ENCODE data around the gene CCDC54. TPM values are rescaled to one million over a fixed set of nuclear protein-coding genes. Genes with fewer than 3 reads are reported as not detected.

CCDC54 gene
- total RNA-seq, 4 donors from 2014 or later: not detected

DNA sequence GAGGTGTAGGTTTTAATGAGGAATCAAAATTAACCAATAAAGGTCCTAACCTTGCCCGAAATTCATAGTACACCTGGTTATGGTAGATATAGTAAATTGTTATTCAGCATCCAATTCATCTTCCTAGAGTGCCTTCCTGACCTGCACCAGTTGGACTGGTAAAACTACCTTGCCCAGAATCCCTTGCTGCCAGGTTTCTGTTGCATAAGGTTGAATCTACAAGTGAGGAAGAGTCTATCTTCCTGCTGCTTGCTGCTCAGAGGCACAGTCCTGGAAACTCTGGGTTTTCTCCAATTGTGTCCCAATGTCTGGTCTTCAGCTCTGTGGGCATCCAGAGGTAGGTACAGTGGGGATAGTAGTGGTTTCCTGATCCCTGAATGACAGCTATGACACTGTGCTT lies 17.3 kb downstream of the CCDC54 start:
- no peaks in the 10 kb centered on the region for H3K4me1 ChIP-seq
- no peak overlapping the region for H3K4me3 ChIP-seq
- no peak overlapping the region for H3K27ac ChIP-seq
- DNase-seq: no peak
- H3K27me3 ChIP-seq: no peaks in the 10 kb centered on the region
- H3K9me3 ChIP-seq: no peaks in the 10 kb centered on the region
- TF ChIP-seq, protein P1, sequence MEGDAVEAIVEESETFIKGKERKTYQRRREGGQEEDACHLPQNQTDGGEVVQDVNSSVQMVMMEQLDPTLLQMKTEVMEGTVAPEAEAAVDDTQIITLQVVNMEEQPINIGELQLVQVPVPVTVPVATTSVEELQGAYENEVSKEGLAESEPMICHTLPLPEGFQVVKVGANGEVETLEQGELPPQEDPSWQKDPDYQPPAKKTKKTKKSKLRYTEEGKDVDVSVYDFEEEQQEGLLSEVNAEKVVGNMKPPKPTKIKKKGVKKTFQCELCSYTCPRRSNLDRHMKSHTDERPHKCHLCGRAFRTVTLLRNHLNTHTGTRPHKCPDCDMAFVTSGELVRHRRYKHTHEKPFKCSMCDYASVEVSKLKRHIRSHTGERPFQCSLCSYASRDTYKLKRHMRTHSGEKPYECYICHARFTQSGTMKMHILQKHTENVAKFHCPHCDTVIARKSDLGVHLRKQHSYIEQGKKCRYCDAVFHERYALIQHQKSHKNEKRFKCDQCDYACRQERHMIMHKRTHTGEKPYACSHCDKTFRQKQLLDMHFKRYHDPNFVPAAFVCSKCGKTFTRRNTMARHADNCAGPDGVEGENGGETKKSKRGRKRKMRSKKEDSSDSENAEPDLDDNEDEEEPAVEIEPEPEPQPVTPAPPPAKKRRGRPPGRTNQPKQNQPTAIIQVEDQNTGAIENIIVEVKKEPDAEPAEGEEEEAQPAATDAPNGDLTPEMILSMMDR (IDR thresholded peaks at IDR 0.05): no peak
- no peak for TF ChIP-seq POLR2A (IDR thresholded peaks at IDR 0.05)
- no peaks in the 10 kb centered on the region for H3K36me3 ChIP-seq

DNA sequence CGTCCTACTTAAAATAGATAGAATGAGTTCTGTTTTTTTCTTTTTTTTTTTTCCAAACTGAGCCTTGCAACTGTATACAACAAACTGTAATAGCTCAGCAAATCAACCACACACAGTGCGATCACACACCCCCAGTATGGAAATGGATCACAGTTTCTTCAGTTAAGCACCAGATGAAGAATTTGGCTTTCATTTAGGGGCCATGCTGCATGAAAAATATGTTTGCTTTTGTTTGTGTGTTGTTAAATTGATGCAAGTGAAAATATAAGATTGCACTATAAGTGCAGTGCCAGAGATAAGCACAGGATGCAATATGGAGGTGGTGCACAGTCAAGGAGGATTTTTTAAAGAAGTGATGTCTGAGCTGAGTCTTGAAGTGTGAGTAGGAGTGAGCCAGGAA lies 17.8 kb downstream of the CCDC54 start:
- H3K4me1 ChIP-seq: no peaks in the 10 kb centered on the region
- H3K27me3 ChIP-seq: no peaks in the 10 kb centered on the region
- H3K36me3 ChIP-seq: no peaks in the 10 kb centered on the region
- no peak overlapping the region for H3K4me3 ChIP-seq
- TF ChIP-seq POLR2A (IDR thresholded peaks at IDR 0.05): no peak
- TF ChIP-seq, protein P1 (IDR thresholded peaks at IDR 0.05): no peak
- no peaks in the 10 kb centered on the region for H3K9me3 ChIP-seq
- no peak for DNase-seq
- H3K27ac ChIP-seq: no peak overlapping the region

DNA sequence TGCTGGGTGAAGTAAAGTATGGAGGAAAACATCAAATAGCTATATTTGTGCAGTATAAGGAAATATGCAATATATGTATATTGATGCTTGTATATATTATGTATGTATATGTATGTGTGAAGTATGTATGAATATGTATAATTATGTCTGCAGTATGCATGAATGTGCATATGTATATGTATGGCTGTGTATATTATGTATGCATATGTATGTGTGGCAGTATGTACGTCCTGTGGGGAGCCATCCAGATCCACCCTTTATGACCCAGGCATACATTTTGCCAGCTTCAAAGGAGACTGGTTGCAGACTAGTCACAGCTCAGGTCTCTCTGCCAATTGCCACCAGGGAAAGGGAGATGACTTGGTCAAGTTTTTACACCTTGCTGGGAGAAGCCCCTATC lies 24.1 kb downstream of the CCDC54 start:
- no peaks in the 10 kb centered on the region for H3K27me3 ChIP-seq
- no peaks in the 10 kb centered on the region for H3K9me3 ChIP-seq
- no peak for TF ChIP-seq POLR2A (IDR thresholded peaks at IDR 0.05)
- TF ChIP-seq, protein P1 (IDR thresholded peaks at IDR 0.05): no peak

DNA sequence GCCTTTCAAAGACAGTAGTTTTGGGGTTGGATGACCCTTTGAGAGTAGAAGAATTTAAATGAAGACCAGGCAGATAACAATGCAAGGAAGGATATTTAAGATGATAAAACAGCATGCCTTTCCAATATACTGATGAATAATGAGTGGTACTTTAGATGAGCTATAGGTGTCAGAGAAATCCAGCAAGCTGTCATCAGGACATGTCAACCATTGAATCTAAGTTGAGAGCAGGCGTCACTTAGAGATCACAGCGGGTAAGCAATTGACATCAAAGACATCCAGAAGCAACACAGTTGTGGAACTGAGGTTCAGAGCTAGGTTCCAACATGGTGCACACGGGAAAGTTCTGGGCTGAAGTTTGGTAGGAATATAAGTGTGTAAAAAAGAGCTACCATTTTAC lies 25.0 kb downstream of the CCDC54 start:
- H3K9me3 ChIP-seq: no peaks in the 10 kb centered on the region
- TF ChIP-seq, protein P1 (IDR thresholded peaks at IDR 0.05): no peak
- TF ChIP-seq POLR2A (IDR thresholded peaks at IDR 0.05): no peak
- H3K27me3 ChIP-seq: no peaks in the 10 kb centered on the region
- no peak overlapping the region for H3K4me3 ChIP-seq
- H3K27ac ChIP-seq: no peak overlapping the region
- H3K4me1 ChIP-seq: peaks cover 0 to 2% (median 0%) of the 10 kb centered on the region in 4 donors
- no peak for DNase-seq
- H3K36me3 ChIP-seq: no peaks in the 10 kb centered on the region

More for the DNA sequence above, 24.1 kb downstream of the CCDC54 start:
- Histone ChIP-seq H3K27ac (no peak overlapping the region), H3K36me3 (no peaks in the 10 kb centered on the region), H3K4me1 (peaks cover 0 to 2% (median 0%) of the 10 kb centered on the region in 4 donors), H3K4me3 (no peak overlapping the region)
- no peak for DNase-seq

DNA sequence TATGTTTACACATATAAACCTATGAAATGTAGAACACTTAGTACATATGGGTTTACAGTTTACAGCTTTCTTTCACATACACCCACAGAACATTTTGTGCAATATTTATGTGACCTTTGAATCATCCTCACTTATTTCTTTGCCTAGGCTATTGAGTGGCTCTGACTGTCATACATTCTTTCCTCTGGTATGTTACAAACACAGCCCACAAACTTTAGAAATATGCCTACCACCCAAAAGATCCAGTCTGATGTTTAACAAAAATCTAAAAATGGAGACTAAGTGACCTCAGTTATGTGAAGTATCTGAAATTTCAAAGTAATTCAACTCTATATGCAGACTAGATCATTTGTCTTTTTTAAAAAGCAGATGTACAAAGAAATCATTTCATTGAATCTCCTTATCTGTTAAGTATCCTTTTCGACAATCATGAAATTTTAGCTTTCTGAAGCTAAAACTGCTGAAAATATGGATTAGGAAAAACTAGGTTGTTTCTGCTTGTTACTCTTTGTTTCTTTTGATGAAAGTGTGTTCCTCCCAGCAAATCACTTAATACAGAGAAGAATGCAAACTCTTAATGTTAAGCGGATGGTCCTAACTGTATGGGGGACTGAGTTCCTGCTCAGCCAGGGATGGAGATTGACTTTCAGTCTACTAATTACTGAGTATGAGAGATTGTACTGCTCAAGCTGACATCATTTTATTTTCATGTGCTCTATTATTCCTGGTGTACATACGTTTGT lies 27.7 kb downstream of the CCDC54 start:
- TF ChIP-seq POLR2A (IDR thresholded peaks at IDR 0.05): no peak
- TF ChIP-seq, protein P1 (IDR thresholded peaks at IDR 0.05): no peak
- H3K4me3 ChIP-seq: no peak overlapping the region
- H3K9me3 ChIP-seq: no peaks in the 10 kb centered on the region
- H3K27ac ChIP-seq: no peak overlapping the region
- DNase-seq: no peak
- H3K4me1 ChIP-seq: peaks cover 0 to 2% (median 0%) of the 10 kb centered on the region in 4 donors
- H3K36me3 ChIP-seq: no peaks in the 10 kb centered on the region
- no peaks in the 10 kb centered on the region for H3K27me3 ChIP-seq
